SIG-M5 treated with dmso at 0.1 percent for 504 hours (cell line): ENCODE data around the gene BHLHE40.

ENCODE experiments used
- DNase-seq: peaks from one replicate; lab custom pipeline; 2025; ENCODE audit not compliant: unreplicated experiment; lab: John Stamatoyannopoulos, UW

Gene BHLHE40

DNA sequence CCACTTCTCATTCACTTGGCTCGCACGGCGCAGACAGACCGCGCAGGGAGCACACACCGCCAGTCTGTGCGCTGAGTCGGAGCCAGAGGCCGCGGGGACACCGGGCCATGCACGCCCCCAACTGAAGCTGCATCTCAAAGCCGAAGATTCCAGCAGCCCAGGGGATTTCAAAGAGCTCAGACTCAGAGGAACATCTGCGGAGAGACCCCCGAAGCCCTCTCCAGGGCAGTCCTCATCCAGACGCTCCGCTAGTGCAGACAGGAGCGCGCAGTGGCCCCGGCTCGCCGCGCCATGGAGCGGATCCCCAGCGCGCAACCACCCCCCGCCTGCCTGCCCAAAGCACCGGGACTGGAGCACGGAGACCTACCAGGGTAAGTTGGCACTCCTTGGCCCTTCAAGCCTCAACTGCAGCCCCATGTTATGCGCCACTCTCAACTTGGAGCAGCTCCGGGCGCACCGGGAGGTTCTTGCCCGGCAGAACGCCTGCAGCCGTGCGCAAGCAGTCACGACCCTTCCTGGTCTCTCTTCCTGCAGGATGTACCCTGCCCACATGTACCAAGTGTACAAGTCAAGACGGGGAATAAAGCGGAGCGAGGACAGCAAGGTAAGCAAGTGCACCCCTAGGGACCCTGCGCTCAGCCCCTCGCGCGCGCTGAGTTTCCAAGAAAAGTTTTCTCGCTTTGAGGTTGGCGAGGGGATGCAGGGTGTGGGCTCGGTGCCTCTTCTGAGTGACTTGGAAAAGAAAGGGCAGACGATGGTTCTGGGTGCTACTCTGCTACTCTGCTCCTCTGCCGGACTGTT, at the start of gene BHLHE40:
TSS of gene BHLHE40 (plus strand) at position 10 of the 801 bp plus-strand sequence. CDS start at position 292, 282 bp downstream.
- DNase-seq, result no peak

DNA sequence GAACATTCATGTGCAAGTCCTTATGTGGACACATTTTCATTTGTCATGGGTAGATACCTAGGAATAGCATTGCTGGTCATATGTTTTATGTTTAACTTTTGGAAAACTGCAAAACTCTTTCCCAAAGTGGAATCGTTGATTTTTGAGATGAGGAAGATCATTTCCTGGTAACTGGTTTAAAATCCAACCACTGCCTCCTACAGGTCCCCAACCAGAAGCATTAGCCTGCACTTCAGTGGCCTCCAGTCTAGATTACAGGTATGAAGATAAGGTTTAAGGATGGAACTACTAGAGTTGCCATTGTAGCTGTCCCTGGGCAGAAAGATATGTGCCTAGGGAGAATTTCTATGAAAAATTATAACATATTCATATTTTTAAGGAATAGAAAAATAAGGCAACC, 48.7 kb upstream of the BHLHE40 start:
- no peak for DNase-seq

DNA sequence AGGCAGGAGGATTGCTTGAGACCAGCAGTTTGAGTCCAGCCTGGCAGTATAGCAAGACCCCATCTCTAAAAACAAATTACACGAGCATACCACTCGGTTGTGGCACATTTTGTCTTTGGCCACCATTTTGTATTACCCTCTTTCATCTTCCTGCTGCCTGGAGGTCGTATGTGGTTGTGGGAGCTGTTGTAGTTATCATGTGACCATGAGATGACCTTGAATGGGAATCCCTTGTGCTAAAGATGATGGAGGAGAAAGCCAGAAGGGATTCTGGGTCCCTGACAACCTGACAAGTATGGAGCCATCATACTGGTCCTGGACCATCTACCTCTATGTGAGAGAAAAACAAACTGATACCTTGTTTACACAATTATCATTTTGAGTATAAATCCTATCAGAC, 45.2 kb upstream of the BHLHE40 start:
- no peak for DNase-seq

- DNase-seq, result no peak
Observed at GRCh38 chr3:4935347-4935746, 43.9 kb upstream of the BHLHE40 start.

DNA sequence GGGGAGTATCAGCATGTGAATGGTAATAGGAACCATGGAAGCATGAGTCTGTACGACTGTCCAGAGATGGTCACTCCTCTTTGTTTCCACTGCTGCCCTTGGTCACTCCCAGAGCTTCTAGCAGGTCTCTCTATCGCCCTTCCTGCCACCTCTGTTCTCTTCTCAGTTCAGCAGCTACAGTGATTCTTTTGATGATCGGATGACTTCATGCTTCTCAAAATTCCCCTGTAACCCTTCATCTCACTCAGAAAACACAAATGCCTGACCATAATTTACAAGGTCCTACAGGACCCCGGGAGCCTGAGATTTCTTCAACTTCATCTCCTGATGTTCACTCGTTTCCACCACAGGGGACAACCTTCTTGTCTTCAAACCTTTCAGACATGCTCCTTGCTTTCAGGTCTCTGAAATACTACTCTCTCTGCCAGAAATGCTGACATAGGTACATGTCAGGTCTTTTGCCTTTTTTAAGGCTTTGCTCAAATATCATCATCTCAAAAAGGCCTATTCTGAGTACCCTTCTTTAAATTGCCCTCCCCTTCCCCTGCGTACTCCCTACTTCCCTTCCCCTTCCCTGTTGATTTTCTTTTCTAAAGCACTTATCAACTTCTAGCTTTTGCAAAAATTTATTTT, 42.1 kb upstream of the BHLHE40 start:
- DNase-seq, result no peak

- no peak for DNase-seq
Observed at GRCh38 chr3:4938281-4938982, 40.8 kb upstream of the BHLHE40 start.

GRCh38 chr3:4939276-4939675, 40.0 kb upstream of the BHLHE40 start:
- DNase-seq, result no peak

GRCh38 chr3:4940985-4941384, 38.3 kb upstream of the BHLHE40 start:
- DNase-seq, result no peak

GRCh38 chr3:4943549-4943948, 35.7 kb upstream of the BHLHE40 start:
- DNase-seq, result no peak

GRCh38 chr3:4945324-4945723, 33.9 kb upstream of the BHLHE40 start:
- DNase-seq, result no peak

- no peak for DNase-seq
Observed at GRCh38 chr3:4947028-4947427, 32.2 kb upstream of the BHLHE40 start.

DNA sequence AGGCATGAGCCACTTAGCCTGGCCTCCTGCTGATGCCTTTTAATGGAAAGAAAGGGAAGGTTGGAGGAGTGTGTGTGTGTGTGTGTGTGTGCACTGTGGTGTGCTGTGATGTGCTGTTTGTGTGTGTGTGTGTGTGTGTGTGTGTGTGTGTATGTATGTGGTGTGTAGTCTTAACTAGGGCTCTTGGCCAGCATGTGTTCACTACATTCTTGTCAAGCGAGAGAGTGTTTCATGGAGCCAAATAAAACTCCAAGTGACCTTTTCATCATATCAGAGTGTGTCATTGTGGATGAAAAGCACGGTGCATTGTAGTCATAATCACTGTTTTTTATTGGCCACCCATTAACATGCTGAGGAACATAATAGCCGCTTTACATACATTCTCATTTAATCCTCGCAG, 30.8 kb upstream of the BHLHE40 start:
- DNase-seq, result no peak

DNA sequence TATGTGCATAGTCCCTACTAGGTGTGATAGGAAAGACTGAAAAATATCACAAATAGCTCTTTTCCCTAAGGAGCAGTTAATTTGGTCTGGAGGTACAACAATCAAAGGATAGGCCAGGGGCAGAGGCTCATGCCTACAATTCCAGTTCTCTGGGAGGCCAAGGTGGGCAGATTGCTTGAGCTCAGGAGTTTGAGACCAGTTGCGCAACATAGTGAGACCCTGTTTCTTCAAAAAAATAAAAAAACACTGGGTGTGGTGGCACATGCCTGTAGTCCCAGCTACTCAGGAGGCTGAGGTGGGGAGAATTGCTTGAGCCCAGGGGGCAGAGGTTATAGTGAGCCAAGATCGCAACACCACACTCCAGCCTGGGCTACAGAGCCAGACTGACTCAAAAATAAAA, 30.2 kb upstream of the BHLHE40 start:
- DNase-seq, result no peak

- no peak for DNase-seq
Observed at GRCh38 chr3:4949659-4950058, 29.6 kb upstream of the BHLHE40 start.

GRCh38 chr3:4950351-4950784, 28.9 kb upstream of the BHLHE40 start:
- peak; percentile 52 for DNase-seq

- DNase-seq, result no peak
Observed at GRCh38 chr3:4950948-4951347, 28.3 kb upstream of the BHLHE40 start.

DNA sequence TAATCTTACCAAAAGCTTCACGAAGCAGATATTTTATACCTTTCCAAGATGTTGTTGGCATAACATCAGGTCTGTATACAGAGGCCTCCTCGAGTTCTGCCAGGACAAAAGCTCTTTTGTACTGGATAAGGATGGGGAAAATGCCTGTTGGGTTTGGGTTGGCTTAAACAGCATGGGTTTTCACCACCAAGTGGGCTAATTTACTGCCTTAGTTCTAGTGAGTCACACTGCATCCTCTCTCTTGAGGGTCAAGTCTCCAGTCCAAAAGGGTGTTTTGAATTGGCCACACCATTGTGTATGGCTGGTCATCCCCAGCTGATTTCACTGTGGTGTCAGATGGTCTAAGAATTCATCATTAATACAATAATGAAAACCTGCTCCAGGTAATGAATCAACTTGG, 26.1 kb upstream of the BHLHE40 start:
- no peak for DNase-seq

DNA sequence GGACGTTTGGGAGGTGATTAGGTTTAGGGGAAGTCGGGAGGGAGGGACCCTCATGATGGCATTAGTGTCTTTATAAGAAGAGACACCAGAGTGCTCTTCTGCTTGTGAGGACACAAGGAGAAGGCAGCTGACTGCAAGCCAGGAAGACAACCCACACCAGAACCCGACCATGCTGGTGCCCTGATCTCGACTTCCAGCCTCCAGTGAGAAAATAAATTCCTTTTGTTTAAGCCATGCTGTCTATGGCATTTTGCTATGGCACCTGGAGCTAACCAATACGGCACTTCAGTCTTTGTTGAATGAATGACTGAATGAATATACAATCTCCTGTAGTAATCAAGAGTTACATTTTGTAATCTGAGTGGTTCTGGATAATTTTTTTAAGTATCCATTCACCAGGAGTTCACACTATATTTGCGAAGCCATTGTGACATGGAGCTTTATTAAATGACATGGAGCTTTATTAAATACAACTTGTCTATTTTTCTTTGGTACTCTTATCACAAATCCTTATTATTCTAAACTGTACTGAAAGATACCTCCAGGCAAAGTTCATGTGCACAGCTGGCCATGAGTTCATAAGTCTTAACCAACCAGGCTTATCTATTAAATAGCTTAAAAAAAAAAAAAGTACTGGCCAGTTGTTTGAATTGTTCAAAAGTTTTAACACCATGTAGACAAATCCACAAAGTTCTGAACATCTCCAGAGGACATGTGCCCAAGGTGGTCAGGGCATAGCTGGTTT, 24.8 kb upstream of the BHLHE40 start:
- no peak for DNase-seq

DNA sequence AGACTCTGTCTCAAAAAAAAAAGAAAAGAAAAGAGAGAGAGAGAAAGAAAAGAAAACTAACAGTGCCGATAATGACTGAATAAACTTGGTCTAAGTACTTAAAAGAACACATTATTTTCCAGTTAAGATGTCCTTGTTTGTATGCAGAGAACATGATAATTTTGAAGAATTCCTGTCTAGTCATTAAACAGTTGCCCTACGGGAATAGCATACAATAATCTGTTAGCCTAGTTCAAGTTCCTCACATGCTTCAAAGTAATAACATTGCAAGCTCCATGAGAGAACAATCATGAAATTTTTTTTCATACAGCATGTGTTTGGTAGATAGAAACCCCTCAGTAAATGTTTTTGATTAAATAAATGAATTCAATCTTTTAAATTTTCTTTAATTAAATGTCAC, 23.1 kb upstream of the BHLHE40 start:
- DNase-seq, result no peak

DNA sequence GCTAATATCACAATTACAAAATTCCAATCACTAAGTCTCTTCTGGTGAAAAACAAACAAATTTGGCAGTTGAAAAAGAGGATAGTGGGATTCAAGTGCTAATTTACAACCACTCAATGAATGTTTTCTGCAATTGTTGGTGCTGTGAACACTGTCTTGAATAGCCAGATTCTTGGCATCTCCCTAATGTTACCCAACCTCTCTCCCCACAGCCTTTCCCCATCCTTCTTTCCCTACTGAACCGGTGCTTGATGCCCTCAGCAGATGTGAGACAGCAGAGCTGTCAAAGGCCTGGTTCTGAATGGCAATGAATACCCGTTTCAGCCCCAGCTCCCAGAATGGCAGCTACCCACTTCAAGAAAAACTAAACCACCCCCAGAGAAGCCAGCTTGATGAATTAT, 22.5 kb upstream of the BHLHE40 start:
- DNase-seq, result no peak

- DNase-seq, result no peak
Observed at GRCh38 chr3:4957978-4958377, 21.3 kb upstream of the BHLHE40 start.
